HFFc6 (cell line): Measurements from ENCODE around the gene RAB26. TPM values are rescaled to one million over a fixed set of nuclear protein-coding genes. Genes with fewer than 3 reads are reported as not detected.

Experiments
- DNase-seq: peaks from one replicate; pipeline ENCODE4 v3.0.0-alpha.2; 2018
- H3K27ac Mint-ChIP-seq: 2 replicates; pipeline ENCODE4 v1.8.0; 2020; ENCODE audit warnings: mild to moderate bottlenecking, mixed read lengths
- H3K27me3 Mint-ChIP-seq: 2 replicates; pipeline ENCODE4 v1.8.0; 2021; ENCODE audit warnings: mild to moderate bottlenecking, moderate library complexity, mixed read lengths; ENCODE audit not compliant: insufficient read depth
- H3K36me3 Mint-ChIP-seq: 2 replicates; pipeline ENCODE4 v1.8.0; 2021; ENCODE audit warnings: low read depth, mixed read lengths
- H3K4me1 Mint-ChIP-seq: 2 replicates; pipeline ENCODE4 v1.8.0; 2020; ENCODE audit warnings: low read depth, mixed read lengths
- H3K4me3 Mint-ChIP-seq: 2 replicates; pipeline ENCODE4 v1.8.0; 2020; ENCODE audit warnings: mild to moderate bottlenecking, moderate library complexity, mixed read lengths
- H3K9me3 Mint-ChIP-seq: 2 replicates; pipeline ENCODE4 v1.8.0; 2020; ENCODE audit warnings: mild to moderate bottlenecking, mixed read lengths
- total RNA-seq, 6 experiments: library from RNA; stranded (reverse); fragmentation: NEBNext Ultra II Directional; extraction: Animal tissue kit (Norgen Biotek cat#: 25700); gene quantifications; 2 replicates in 1 of 6; 3 replicates in 5 of 6; pipeline ENCODE4 v1.2.3, GENCODE V29; 2021
- TF ChIP-seq, protein P1 (sequence below): fragments of 200-600 bp; sonication (generic); IDR thresholded peaks from 2 replicates; pipeline ENCODE4 v1.5.0; 2021; ENCODE audit warnings: antibody characterized with exemption, mild to moderate bottlenecking

The RAB26 gene
- total RNA-seq, 6 experiments from 2014 or later, result 0.31 to 1.2 (median 0.65) TPM

DNA sequence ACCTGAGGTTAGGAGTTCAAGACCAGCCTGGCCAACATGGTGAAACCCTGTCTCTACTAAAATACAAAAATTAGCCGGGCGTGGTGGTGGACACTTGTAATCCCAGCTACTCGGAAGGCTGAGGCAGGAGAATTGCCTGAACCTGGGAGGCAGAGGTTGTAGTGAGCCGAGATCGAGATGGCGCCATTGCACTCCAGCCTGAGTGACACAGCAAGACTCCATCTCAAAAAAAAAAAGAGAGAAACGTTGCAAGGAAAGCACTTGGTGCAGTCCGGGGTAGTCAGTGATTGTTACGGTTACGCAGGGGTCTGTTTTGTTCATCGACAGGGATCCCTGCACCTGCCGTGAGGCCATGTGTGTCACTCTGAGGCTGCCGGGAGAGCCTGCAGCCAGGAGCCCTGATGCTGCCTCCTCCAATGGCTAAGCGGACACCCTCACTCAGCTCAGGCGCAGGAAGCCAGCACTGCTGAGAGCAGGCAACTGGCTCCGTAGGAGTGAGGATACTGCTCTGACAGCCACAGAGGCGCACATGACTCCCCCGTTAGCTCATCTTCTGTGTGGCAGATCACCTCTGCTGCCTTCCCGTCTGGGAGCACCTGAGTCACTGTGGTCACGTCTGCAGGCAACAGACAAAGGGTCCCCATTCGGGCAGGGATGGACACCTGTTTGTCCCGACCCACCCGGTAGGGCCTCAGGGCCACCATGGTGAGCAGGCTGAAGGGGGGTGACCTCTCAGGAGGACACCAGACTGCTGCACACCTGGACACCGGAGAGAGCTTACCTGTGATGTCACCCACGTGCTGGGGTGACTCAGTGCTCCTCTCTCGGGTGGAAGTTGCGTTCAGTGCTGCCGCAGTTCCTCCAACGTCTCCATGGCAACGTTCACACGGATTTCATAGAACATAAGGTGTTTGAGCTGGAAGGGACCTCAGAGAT, 5.2 kb upstream of the RAB26 start:
- Mint-ChIP-seq H3K36me3 (no peaks in the 10 kb centered on the region), H3K4me3 (no peak overlapping the region), H3K27me3 (peaks cover 6% of the 10 kb centered on the region), H3K27ac (no peak overlapping the region), H3K4me1 (peaks cover 9% of the 10 kb centered on the region), H3K9me3 (no peaks in the 10 kb centered on the region)
- TF ChIP-seq, protein P1, sequence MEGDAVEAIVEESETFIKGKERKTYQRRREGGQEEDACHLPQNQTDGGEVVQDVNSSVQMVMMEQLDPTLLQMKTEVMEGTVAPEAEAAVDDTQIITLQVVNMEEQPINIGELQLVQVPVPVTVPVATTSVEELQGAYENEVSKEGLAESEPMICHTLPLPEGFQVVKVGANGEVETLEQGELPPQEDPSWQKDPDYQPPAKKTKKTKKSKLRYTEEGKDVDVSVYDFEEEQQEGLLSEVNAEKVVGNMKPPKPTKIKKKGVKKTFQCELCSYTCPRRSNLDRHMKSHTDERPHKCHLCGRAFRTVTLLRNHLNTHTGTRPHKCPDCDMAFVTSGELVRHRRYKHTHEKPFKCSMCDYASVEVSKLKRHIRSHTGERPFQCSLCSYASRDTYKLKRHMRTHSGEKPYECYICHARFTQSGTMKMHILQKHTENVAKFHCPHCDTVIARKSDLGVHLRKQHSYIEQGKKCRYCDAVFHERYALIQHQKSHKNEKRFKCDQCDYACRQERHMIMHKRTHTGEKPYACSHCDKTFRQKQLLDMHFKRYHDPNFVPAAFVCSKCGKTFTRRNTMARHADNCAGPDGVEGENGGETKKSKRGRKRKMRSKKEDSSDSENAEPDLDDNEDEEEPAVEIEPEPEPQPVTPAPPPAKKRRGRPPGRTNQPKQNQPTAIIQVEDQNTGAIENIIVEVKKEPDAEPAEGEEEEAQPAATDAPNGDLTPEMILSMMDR, result no peak
- no peak for DNase-seq

DNA sequence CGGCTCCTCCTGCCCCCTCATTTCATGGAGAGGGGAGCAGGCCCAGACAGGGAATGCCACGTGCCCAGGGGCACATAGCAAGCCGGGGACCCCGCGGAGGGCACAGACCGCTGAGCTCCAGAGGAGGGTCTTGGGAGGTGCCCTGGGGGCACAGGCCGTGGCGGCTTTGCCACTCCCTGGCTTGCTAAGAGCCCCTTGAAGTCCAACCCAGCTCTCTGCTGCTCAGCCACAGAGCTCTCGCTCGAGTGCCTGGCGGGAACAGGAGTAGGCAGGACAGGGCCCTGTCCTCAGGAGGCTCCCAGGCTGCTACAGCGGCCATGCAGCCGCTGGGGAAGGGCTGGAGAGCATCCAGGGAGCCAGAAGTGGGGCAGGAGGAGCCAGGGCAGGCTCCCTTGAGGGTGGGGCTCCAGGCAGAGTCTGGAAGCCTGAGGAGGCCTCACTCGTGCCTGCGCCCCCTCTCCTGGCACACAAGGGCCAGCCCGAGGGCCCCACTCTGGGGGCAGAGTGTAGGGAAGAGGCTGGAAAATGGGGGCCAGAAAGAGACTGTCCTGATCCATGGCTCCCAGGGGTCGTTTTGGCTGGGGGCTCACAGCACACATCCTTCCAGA, 4.4 kb upstream of the RAB26 start:
- no peak for DNase-seq
- Mint-ChIP-seq H3K9me3 (no peaks in the 10 kb centered on the region), H3K27me3 (peaks cover 4% of the 10 kb centered on the region), H3K27ac (no peak overlapping the region), H3K4me3 (no peak overlapping the region), H3K4me1 (peaks cover 9% of the 10 kb centered on the region), H3K36me3 (no peaks in the 10 kb centered on the region)
- TF ChIP-seq, protein P1, result no peak

DNA sequence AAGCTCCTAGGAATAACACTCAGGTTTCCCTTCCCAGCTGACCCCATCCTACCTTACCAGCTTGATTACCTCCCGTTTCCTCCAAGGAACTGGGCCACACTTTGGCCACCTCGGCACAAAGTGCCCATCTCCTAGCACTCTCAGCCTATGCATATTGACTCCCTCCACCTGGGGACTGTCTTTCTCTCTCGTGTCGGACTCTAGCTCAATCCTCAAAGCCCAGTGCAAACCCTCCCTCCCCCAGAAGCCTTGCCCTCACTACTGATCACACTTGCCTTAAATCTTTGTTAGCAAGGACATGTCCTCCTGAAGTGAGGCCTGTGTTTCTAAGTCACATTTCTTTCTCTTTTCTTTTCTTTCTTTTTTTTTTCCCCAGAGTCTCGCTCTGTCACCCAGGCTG, 2.6 kb upstream of the RAB26 start:
- TF ChIP-seq, protein P1, result no peak
- Mint-ChIP-seq H3K27ac (no peak overlapping the region), H3K4me1 (peaks cover 16% of the 10 kb centered on the region), H3K9me3 (no peaks in the 10 kb centered on the region), H3K27me3 (peaks cover 8% of the 10 kb centered on the region), H3K4me3 (no peak overlapping the region), H3K36me3 (no peaks in the 10 kb centered on the region)
- DNase-seq, result no peak

DNA sequence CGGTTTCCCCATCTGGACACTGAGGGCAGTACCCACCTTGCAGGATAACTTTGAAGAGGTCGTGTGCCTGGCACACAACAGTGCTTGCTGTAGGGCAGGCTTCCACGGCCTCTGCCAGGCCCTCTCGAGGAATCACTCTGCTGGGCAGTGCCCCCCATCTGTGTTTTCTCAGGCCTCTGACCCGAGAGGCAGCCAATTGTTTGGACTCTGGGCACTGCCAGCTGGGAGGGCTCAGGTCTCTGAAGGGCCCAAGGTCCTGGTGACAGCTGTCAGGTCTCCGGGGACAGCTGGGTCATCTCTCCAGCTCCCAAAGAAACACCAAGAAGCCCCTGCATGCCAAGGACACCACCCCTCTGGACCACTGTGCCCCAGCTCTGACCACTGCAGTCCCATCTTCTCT, 1.0 kb upstream of the RAB26 start:
- no peak for DNase-seq
- H3K27me3 Mint-ChIP-seq, result peaks cover 18% of the 10 kb centered on the region
- H3K9me3 Mint-ChIP-seq, result no peaks in the 10 kb centered on the region
- no peak overlapping the region for H3K27ac Mint-ChIP-seq
- H3K4me3 Mint-ChIP-seq, result no peak overlapping the region
- TF ChIP-seq, protein P1, result no peak
- peaks cover 28% of the 10 kb centered on the region for H3K4me1 Mint-ChIP-seq
- H3K36me3 Mint-ChIP-seq, result peaks cover 6% of the 10 kb centered on the region; the same call in 1 of the 2 replicates

DNA sequence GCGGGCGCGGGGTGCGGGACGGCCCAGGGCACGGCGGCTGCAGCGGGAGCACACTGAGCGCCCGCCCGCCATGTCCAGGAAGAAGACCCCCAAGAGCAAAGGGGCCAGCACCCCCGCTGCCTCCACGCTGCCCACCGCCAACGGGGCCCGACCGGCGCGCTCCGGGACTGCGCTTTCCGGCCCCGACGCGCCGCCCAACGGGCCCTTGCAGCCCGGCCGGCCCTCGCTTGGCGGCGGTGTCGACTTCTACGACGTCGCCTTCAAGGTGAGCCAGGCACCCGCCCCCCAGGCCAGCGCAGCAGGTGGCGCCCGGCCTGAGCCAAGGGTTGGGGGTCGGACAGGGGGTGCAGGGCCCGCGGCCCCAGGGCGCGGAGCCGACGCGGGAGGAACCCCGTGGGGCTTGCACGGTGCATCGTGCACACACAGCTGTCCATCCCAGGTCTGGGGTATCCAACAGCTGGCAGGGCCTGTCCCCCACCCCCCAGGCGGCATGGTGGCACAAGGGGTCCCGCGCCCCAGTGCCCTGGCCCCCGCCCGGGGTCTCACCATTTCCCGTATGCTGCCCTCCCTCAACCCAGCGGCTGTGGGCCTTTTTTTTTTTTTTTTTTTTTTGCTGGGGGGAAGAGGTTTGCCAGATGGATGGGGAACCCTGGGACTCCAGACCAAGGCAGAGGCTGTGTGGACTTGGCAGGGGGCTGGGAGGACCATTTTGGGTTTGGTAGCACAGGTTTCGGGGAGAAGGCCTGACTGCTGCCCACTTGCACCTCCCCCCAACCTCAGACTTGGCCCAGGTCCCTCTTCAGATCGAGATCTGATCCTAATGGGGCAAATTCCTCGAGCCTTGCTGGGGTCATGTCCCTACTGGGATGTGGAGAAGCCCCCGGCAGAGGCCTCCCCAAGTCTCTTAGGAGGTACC, 547 bp downstream of the RAB26 start:
- no peaks in the 10 kb centered on the region for H3K9me3 Mint-ChIP-seq
- H3K27me3 Mint-ChIP-seq, result peaks cover 30% of the 10 kb centered on the region
- TF ChIP-seq, protein P1, result peak; percentile 25; the same call in 1 of the 2 replicates
- no peak for DNase-seq
- peaks cover 28% of the 10 kb centered on the region for H3K4me1 Mint-ChIP-seq
- peak overlapping the region; percentile 72 for H3K4me3 Mint-ChIP-seq
- H3K27ac Mint-ChIP-seq, result peak overlapping the region; percentile 57
- peaks cover 17% of the 10 kb centered on the region for H3K36me3 Mint-ChIP-seq
